Endothelial cell of hepatic sinusoid (primary cell): ENCODE results near the gene PRPF4.

ENCODE experiments used
- in situ Hi-C: cut with HindIII; loops from 2 replicates; pipeline ENCODE4 v1.10.0; 2017; ENCODE audit warnings: low sequenced_read_pairs

The PRPF4 gene

GRCh38 chr9:113309204-113309813 is 33.9 kb downstream of the PRPF4 start:
- in situ Hi-C loops, result no loop called here

- in situ Hi-C loops, result no loop called here
These were observed 35.1 kb downstream of the PRPF4 start for GRCh38 chr9:113310538-113310937.

- in situ Hi-C loops, result no loop called here
These were observed 36.5 kb downstream of the PRPF4 start for GRCh38 chr9:113311961-113312360.

- in situ Hi-C loops, result no loop called here
These were observed 37.8 kb downstream of the PRPF4 start for GRCh38 chr9:113313261-113313660.

GRCh38 chr9:113315231-113315630 is 39.8 kb downstream of the PRPF4 start:
- in situ Hi-C loops, result no loop called here

- in situ Hi-C loops, result no loop called here
These were observed 40.6 kb downstream of the PRPF4 start for GRCh38 chr9:113316030-113316429.

GRCh38 chr9:113317777-113318176 is 42.3 kb downstream of the PRPF4 start:
- in situ Hi-C loops, result no loop called here

- in situ Hi-C loops, result no loop called here
These were observed 43.6 kb downstream of the PRPF4 start for GRCh38 chr9:113319054-113319453.

GRCh38 chr9:113320051-113320450 is 44.6 kb downstream of the PRPF4 start:
- in situ Hi-C loops, result no loop called here

GRCh38 chr9:113322671-113323070 is 47.2 kb downstream of the PRPF4 start:
- in situ Hi-C loops, result no loop called here

- in situ Hi-C loops, result no loop called here
These were observed 50.8 kb downstream of the PRPF4 start for GRCh38 chr9:113326230-113326629.

GRCh38 chr9:113328045-113328782 is 52.8 kb downstream of the PRPF4 start:
- in situ Hi-C loops, result no loop called here

- in situ Hi-C loops, result loop anchor here (5.0 kb wide), 1 partner anchor 49 kb away; no protein-coding TSS in a partner anchor
These were observed 56.3 kb downstream of the PRPF4 start for GRCh38 chr9:113331780-113332179.

GRCh38 chr9:113337714-113338113 is 62.3 kb downstream of the PRPF4 start:
- in situ Hi-C loops, result loop anchor here (5.0 kb wide), 1 partner anchor 35 kb away; the partner anchor contains the start of gene RNF183

- in situ Hi-C loops, result no loop called here
These were observed 64.7 kb downstream of the PRPF4 start, which contains the start of gene WDR31 for GRCh38 chr9:113340011-113340699. Gene WDR31, minus strand, starts transcription at chr9:113340275. Its CDS starts 8,253 bp downstream, at chr9:113332022.

- in situ Hi-C loops, result no loop called here
These were observed 66.4 kb downstream of the PRPF4 start for GRCh38 chr9:113341712-113342410.
